Naive thymus-derived CD4-positive, alpha-beta T cell (primary cell): Measurements from ENCODE around the gene HNRNPAB. TPM values are rescaled to one million over a fixed set of nuclear protein-coding genes. Genes with fewer than 3 reads are reported as not detected.

ENCODE experiments used
- ATAC-seq: fragments of 150-1000 bp; cut with Tn5 transposase; 2 replicates; pipeline ENCODE4 v1.10.0; 2021; ENCODE audit warnings: mild to moderate bottlenecking, moderate library complexity
- CTCF ChIA-PET: fragments of 350-600 bp; sonication (Branson Sonifier 250); formaldehyde crosslinking; loops from one replicate; lab custom pipeline; 2021; ENCODE audit warnings: antibody characterized with exemption; lab: Charles Lee
- POLR2A ChIA-PET: fragments of 350-600 bp; sonication (Branson Sonifier 250); formaldehyde crosslinking; loops from one replicate; lab custom pipeline; 2021; ENCODE audit warnings: antibody characterized with exemption, inconsistent platforms; lab: Charles Lee
- DNase-seq, 9 donors: peaks; one replicate each; pipeline versions ENCODE4 v3.0.0 to v3.0.0-alpha.2; 2020 to 2022; ENCODE audit warnings: mixed read lengths in 1 of 9
- H3K27ac ChIP-seq: one replicate; pipeline ENCODE4 v1.7.0; 2013; ENCODE audit warnings: mild to moderate bottlenecking, low read depth, low read length, moderate library complexity
- H3K27me3 ChIP-seq, 2 donors: one replicate each; pipeline ENCODE4 v1.7.0; 2013; ENCODE audit warnings: low read length in 2 of 2, mild to moderate bottlenecking in 2 of 2, moderate library complexity in 2 of 2; ENCODE audit not compliant: control insufficient read depth in 2 of 2, insufficient read depth in 2 of 2
- H3K36me3 ChIP-seq, 3 experiments: 1 replicate in 2 of 3; 2 replicates in 1 of 3; pipeline ENCODE4 v1.7.0; 2013; ENCODE audit warnings: low read length in 3 of 3, mild to moderate bottlenecking in 3 of 3, moderate library complexity in 1 of 3; ENCODE audit not compliant: insufficient read depth in 3 of 3, control insufficient read depth in 2 of 3
- H3K4me1 ChIP-seq, 2 donors: one replicate each; pipeline ENCODE4 v1.7.0; 2013; ENCODE audit warnings: low read length in 2 of 2, mild to moderate bottlenecking in 2 of 2, moderate library complexity in 1 of 2; ENCODE audit not compliant: control insufficient read depth in 2 of 2, insufficient read depth in 2 of 2
- H3K4me3 ChIP-seq: 2 replicates; pipeline ENCODE4 v1.7.0; 2013; ENCODE audit warnings: mild to moderate bottlenecking, low read length
- H3K9me3 ChIP-seq, 3 experiments: 1 replicate in 2 of 3; 2 replicates in 1 of 3; pipeline ENCODE4 v1.7.0; 2013; ENCODE audit warnings: low read length in 3 of 3; ENCODE audit not compliant: control insufficient read depth in 2 of 3
- H3K27ac Mint-ChIP-seq, 9 donors: one replicate each; pipeline ENCODE4 v1.8.0; 2020 to 2022; ENCODE audit warnings: mixed read lengths in 9 of 9, mild to moderate bottlenecking in 8 of 9, moderate library complexity in 5 of 9, inconsistent platforms in 2 of 9
- H3K27me3 Mint-ChIP-seq, 5 donors: one replicate each; pipeline ENCODE4 v1.8.0; 2021 to 2022; ENCODE audit warnings: mixed read lengths in 5 of 5, mild to moderate bottlenecking in 1 of 5
- H3K36me3 Mint-ChIP-seq, 5 donors: one replicate each; pipeline ENCODE4 v1.8.0; 2020 to 2022; ENCODE audit warnings: mixed read lengths in 5 of 5, mild to moderate bottlenecking in 3 of 5, inconsistent platforms in 1 of 5
- H3K4me1 Mint-ChIP-seq, 7 donors: one replicate each; pipeline ENCODE4 v1.8.0; 2020 to 2022; ENCODE audit warnings: mixed read lengths in 7 of 7, mild to moderate bottlenecking in 3 of 7, inconsistent platforms in 1 of 7
- H3K4me3 Mint-ChIP-seq, 10 donors: one replicate each; pipeline ENCODE4 v1.8.0; 2020 to 2022; ENCODE audit warnings: mild to moderate bottlenecking in 10 of 10, mixed read lengths in 10 of 10, moderate library complexity in 6 of 10, inconsistent platforms in 2 of 10
- H3K9me3 Mint-ChIP-seq, 11 donors: one replicate each; pipeline ENCODE4 v1.8.0; 2020 to 2022; ENCODE audit warnings: mixed read lengths in 11 of 11, mild to moderate bottlenecking in 4 of 11, inconsistent platforms in 1 of 11, moderate library complexity in 1 of 11
- intact Hi-C, 2 donors: fragments of 100-400 bp; cut with micrococcal nuclease; formaldehyde crosslinking; loops; one replicate each; pipeline ENCODE4 v1.15.1; 2023
- polyA plus RNA-seq, 2 donors: library from polyadenylated mRNA; unstranded; fragments of 300-500 nt; fragmentation: Illumina TruSeq; gene quantifications; one replicate each; pipeline ENCODE4 v1.2.3, GENCODE V29; 2021
- total RNA-seq, 6 experiments: library from RNA in 5 of 6; stranded (reverse) in 5 of 6; gene quantifications; 1 replicate in 5 of 6; 2 replicates in 1 of 6; pipeline ENCODE4 v1.2.3 and lab custom pipeline; 2021 to 2026

The HNRNPAB gene
- total and polyA plus RNA-seq, 7 experiments from 2014 or later = 40.6 to 197 (median 76.5) TPM

DNA sequence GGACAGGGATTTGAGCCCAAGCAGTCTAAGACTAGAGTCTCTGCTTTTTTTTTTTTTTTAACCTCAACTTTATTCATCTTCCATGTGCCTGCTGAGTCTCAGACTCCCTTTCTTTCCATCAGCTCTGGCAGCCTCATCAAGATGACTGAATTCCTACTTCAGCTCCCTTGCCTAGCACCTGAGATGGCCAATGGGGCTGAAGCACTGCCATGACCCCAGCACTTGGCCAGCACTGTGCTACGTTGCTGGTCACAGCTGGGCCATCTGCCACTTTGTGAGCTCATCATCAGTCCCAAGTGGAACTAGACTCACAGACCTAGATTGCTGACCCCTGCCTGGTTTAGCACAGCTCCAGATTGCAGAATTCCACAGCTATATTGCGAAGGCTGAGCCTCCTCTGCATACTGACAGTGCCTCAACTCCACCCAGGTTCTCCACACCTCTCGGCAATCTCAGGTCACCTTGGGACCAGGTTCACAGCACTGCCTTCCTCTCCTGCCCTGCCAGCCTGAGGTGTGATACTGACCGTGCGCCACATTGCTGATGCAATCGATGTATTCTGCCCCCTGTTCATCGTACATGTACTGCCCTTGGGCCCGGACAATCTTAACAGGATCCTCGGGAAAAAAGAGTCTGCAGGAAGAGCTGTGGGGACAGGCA is 26.7 kb downstream of the HNRNPAB start:
- Mint-ChIP-seq H3K4me3 (peak overlapping the region; percentile 75 to 90 (median 82)), H3K27me3 (no peaks in the 10 kb centered on the region), H3K36me3 (peaks cover 13 to 46% (median 28%) of the 10 kb centered on the region in 5 donors), H3K4me1 (peaks cover 48 to 66% (median 61%) of the 10 kb centered on the region in 7 donors), H3K27ac (peak overlapping the region in 8 of 9 donors; percentile 46 to 85 (median 76)), H3K9me3 (peaks cover 0 to 3% (median 0%) of the 10 kb centered on the region in 11 donors)
- Histone ChIP-seq H3K36me3 (peaks cover 5 to 53% (median 7%) of the 10 kb centered on the region in 3 experiments), H3K27me3 (no peaks in the 10 kb centered on the region), H3K4me1 (peaks cover 20 to 28% of the 10 kb centered on the region in 2 donors), H3K27ac (peak overlapping the region; percentile 95), H3K4me3 (peak overlapping the region; percentile 63), H3K9me3 (no peaks in the 10 kb centered on the region)
- CTCF ChIA-PET = interaction anchor here (0.6 to 1.7 kb wide), 2 partner anchors 319 to 1860 kb away, joined by 5 to 6 read pairs; no protein-coding TSS in a partner anchor
- no peak for DNase-seq
- POLR2A ChIA-PET = interaction anchor here (1.5 to 3.0 kb wide), 3 partner anchors 10 to 27 kb away, joined by 4 to 16 read pairs (median 5); partner anchors contain the start of gene HNRNPAB
- intact Hi-C loops = loop anchor here (10.0 kb wide), 2 partner anchors 794 to 1324 kb away; partner anchors contain the start of genes RUFY1 (in 1 of the 2) and ZNF879 (in 1 of the 2)
- no peak for ATAC-seq

DNA sequence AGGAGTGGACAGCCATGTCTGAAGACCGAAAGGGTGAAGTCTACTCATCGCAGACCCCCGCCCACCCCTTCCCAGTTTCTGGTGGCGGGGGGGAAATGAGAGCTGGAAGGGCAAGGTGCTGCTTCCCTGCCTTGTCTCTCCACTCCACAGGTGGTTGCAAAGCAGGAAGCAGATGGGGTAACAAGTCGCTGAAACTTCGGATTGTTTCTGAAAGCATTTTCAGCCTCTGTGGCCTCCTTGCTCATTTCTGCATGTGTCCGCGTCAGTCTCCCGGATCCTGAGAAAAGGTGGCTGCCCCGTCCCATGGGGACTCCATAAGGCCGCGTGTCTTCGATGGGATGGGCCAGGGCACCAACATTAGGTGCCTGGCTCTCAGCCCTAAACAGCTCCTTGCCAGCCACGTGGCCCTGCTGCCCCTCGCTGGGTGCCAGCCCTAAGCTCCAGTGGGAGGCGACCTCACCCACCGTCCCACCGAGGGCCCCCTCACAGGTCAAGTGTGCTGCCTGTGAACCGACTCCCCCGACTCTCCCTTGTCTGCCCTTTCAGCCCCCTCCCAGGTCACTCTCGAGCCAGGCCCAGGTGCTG is 27.3 kb downstream of the HNRNPAB start:
- ChIA-PET CTCF (interaction anchor here (1.7 kb wide), 1 partner anchor 319 kb away, joined by 5 read pairs; no protein-coding TSS in a partner anchor), POLR2A (interaction anchor here (1.5 to 3.0 kb wide), 3 partner anchors 9 to 27 kb away, joined by 4 to 16 read pairs (median 5); partner anchors contain the start of gene HNRNPAB)
- H3K27me3 ChIP-seq = no peaks in the 10 kb centered on the region
- H3K4me3 Mint-ChIP-seq = peak overlapping the region; percentile 75 to 90 (median 82)
- no peak for DNase-seq
- peaks cover 0 to 3% (median 0%) of the 10 kb centered on the region in 11 donors for H3K9me3 Mint-ChIP-seq
- H3K4me3 ChIP-seq = peak overlapping the region; percentile 63
- H3K27ac ChIP-seq = peak overlapping the region; percentile 95
- H3K36me3 Mint-ChIP-seq = peaks cover 13 to 43% (median 28%) of the 10 kb centered on the region in 5 donors
- intact Hi-C loops = loop anchor here (1.0 to 10.0 kb wide), 6 partner anchors 27 to 1323 kb away; partner anchors contain the start of genes CLK4 (in 2 of the 2), HNRNPAB (in 2 of the 2), RUFY1 (in 1 of the 2) and ZNF879 (in 1 of the 2)
- no peak for ATAC-seq
- H3K4me1 ChIP-seq = peaks cover 22 to 33% of the 10 kb centered on the region in 2 donors
- H3K9me3 ChIP-seq = no peaks in the 10 kb centered on the region
- H3K27ac Mint-ChIP-seq = peak overlapping the region in 7 of 9 donors; percentile 52 to 85 (median 72)
- H3K27me3 Mint-ChIP-seq = no peaks in the 10 kb centered on the region
- H3K4me1 Mint-ChIP-seq = peaks cover 45 to 68% (median 62%) of the 10 kb centered on the region in 7 donors
- H3K36me3 ChIP-seq = peaks cover 5 to 50% (median 7%) of the 10 kb centered on the region in 3 experiments

DNA sequence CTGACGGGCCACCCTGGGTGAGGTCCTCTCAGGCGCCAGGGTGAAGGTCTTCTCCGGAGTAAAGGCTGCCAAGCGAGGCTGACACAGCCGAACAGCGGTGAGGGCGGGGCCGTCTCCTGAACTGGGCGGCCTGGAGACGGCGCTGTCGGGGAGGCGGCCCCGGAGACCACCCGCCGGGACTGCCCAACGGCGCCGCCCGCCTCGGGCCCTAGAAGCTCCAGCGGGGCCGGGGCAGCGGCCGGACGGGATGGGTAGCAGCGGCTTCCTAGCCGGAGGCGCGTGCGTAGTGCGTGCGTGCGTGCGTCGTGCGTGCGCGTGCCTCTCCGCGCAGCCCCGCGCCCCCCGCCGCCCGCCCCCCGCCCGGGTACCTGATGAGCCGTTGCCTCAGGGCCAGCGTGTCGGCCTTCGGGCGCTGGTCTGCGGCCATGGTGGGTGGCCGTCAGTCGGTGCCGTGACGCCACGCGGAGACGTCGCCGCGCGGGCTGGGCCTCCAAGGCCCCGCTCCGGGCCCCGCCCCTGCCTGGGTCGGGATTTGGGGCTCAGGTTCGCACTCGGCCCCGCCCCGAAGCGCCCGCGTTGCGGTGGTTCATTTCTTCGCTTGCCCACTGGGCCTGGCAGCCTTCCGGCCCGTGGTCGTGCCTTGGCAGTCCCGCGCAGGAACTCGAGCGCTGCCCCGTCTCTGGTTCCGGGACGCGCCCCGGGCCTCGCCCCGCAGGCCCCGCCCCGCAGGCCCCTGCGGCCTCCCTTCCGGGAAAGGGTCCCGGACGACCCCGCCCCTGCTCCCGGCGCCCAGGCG is 28.0 kb downstream of the HNRNPAB start, which contains the start of gene PHYKPL:
PHYKPL (minus strand) TSS at position 679 of the 796 bp plus-strand sequence; CDS start at position 427, 252 bp downstream.
- peak; percentile 81 for ATAC-seq
- CTCF ChIA-PET = interaction anchor here (1.7 kb wide), 1 partner anchor 318 kb away, joined by 5 read pairs; no protein-coding TSS in a partner anchor
- Histone ChIP-seq H3K4me3 (peak within 1 kb of the TSS; percentile 63), H3K27ac (peak within 1 kb of the TSS; percentile 95), H3K9me3 (no peaks in the 10 kb centered on the region), H3K36me3 (peaks cover 2 to 43% (median 7%) of the 10 kb centered on the region in 3 experiments), H3K4me1 (peaks cover 29 to 38% of the 10 kb centered on the region in 2 donors), H3K27me3 (no peaks in the 10 kb centered on the region)
- peak; percentile 48 to 78 (median 63) for DNase-seq
- intact Hi-C loops = loop anchor here (1.0 to 10.0 kb wide), 6 partner anchors 28 to 1322 kb away; partner anchors contain the start of genes CLK4 (in 2 of the 2), HNRNPAB (in 2 of the 2), RUFY1 (in 1 of the 2) and ZNF879 (in 1 of the 2)
- POLR2A ChIA-PET = interaction anchor here (0.7 to 3.0 kb wide), 6 partner anchors 9 to 393 kb away, joined by 3 to 16 read pairs (median 3); partner anchors contain the start of gene HNRNPAB
- Mint-ChIP-seq H3K27me3 (no peaks in the 10 kb centered on the region), H3K27ac (peak within 1 kb of the TSS; percentile 75 to 92 (median 86)), H3K9me3 (peaks cover 0 to 3% (median 0%) of the 10 kb centered on the region in 11 donors), H3K36me3 (peaks cover 9 to 36% (median 26%) of the 10 kb centered on the region in 5 donors), H3K4me3 (peak within 1 kb of the TSS; percentile 75 to 90 (median 84)), H3K4me1 (peaks cover 38 to 73% (median 58%) of the 10 kb centered on the region in 7 donors)

DNA sequence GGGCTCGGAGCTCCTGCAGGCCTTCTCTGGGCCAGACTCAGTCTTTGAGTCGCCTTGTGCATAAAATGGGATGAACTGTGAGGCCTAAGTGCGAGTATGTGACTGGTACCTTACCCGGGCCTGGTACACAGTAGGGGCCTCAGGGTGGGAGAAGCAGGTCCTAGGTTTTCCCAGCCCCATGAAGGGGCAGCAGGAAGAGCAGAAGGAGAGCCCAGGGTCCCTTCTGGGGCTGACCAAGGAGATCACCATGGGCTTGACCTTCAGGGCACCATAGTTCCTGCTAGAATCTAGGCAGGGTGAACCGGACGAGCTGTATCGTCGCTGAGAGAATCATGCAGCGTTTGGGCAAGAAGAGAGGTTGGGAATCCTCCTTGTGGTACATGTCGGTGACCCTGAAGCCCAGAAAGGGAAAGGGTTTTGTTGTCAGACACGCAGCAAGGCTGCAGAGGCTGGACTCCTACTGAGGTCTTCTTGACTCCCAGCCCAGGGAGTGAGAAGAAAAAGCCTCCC is 28.6 kb downstream of the HNRNPAB start:
- Histone ChIP-seq H3K4me3 (peak overlapping the region; percentile 63), H3K27me3 (no peaks in the 10 kb centered on the region), H3K36me3 (peaks cover 0 to 36% (median 7%) of the 10 kb centered on the region in 3 experiments), H3K4me1 (peaks cover 35 to 45% of the 10 kb centered on the region in 2 donors), H3K9me3 (no peaks in the 10 kb centered on the region), H3K27ac (peak overlapping the region; percentile 95)
- ChIA-PET POLR2A (interaction anchor here (0.7 to 3.0 kb wide), 7 partner anchors 8 to 392 kb away, joined by 3 to 16 read pairs (median 3); partner anchors contain the start of gene HNRNPAB), CTCF (interaction anchor here (1.7 kb wide), 1 partner anchor 317 kb away, joined by 5 read pairs; no protein-coding TSS in a partner anchor)
- no peaks in the 10 kb centered on the region for H3K27me3 Mint-ChIP-seq
- peaks cover 4 to 29% (median 19%) of the 10 kb centered on the region in 5 donors for H3K36me3 Mint-ChIP-seq
- ATAC-seq (no peak), DNase-seq (no peak)
- H3K4me3 Mint-ChIP-seq = peak overlapping the region; percentile 70 to 90 (median 78)
- H3K4me1 Mint-ChIP-seq = peaks cover 32 to 73% (median 56%) of the 10 kb centered on the region in 7 donors
- H3K9me3 Mint-ChIP-seq = peaks cover 0 to 3% (median 0%) of the 10 kb centered on the region in 11 donors
- intact Hi-C loops = loop anchor here (1.0 to 10.0 kb wide), 6 partner anchors 29 to 1322 kb away; partner anchors contain the start of genes CLK4 (in 2 of the 2), HNRNPAB (in 2 of the 2), RUFY1 (in 1 of the 2) and ZNF879 (in 1 of the 2)
- H3K27ac Mint-ChIP-seq = peak overlapping the region; percentile 75 to 92 (median 86)

DNA sequence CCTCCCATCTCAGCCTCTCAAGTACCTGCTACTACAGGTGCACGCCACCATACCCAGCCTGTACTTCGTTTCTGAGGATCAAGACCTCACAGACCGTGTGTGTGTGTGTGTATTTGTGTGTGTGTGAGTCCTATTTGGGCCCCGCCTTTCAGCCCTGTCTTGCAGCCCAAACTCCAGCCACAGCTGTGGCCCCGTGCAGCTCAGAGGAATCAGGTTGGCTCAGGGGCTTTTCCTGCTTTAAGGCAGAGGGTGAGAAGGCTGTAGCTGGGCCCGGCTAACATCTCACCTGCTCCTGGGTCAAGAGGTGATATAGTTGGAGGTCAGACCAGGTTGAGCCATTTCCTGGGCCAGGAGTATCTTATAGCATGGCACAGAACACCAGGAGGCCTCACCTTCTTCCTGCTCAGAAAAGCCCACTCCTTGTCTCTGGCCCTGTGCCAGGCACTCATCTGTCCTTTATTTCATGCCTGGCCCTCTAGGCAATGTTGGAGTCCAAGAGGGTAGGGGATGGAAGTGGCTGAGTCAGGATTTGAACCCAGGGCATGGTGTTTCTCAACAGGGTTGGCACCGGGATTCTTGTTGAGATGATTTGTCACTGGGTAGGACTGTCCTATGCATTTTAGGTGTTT is 29.9 kb downstream of the HNRNPAB start:
- H3K9me3 ChIP-seq = no peaks in the 10 kb centered on the region
- Mint-ChIP-seq H3K4me1 (peaks cover 23 to 77% (median 59%) of the 10 kb centered on the region in 7 donors), H3K27ac (peak overlapping the region in 8 of 9 donors; percentile 31 to 92 (median 78)), H3K27me3 (no peaks in the 10 kb centered on the region), H3K9me3 (no peaks in the 10 kb centered on the region), H3K4me3 (peak overlapping the region in 7 of 10 donors; percentile 19 to 88 (median 27)), H3K36me3 (peaks cover 3 to 22% (median 10%) of the 10 kb centered on the region in 5 donors)
- H3K4me3 ChIP-seq = no peak overlapping the region
- peaks cover 0 to 24% (median 7%) of the 10 kb centered on the region in 3 experiments for H3K36me3 ChIP-seq
- POLR2A ChIA-PET = interaction anchor here (1.2 to 1.4 kb wide), 2 partner anchors 13 to 30 kb away, joined by 5 to 7 read pairs; partner anchors contain the start of gene HNRNPAB
- DNase-seq (no peak), ATAC-seq (no peak)
- CTCF ChIA-PET = interaction anchor here (0.8 to 1.2 kb wide), 3 partner anchors 15 to 20 kb away, joined by 3 read pairs; no protein-coding TSS in a partner anchor
- no peaks in the 10 kb centered on the region for H3K27me3 ChIP-seq
- intact Hi-C loops = loop anchor here (2.0 to 10.0 kb wide), 3 partner anchors 357 to 1321 kb away; partner anchors contain the start of genes COL23A1 (in 1 of the 2), RUFY1 (in 1 of the 2) and ZNF879 (in 1 of the 2)
- peaks cover 48 to 57% of the 10 kb centered on the region in 2 donors for H3K4me1 ChIP-seq
- H3K27ac ChIP-seq = no peak overlapping the region
